ENCODE data around the gene LCLAT1. TPM values are rescaled to one million over a fixed set of nuclear protein-coding genes. Genes with fewer than 3 reads are reported as not detected.

LCLAT1 gene
- total RNA-seq, 1 donor from 2014 or later = 16.5 TPM

DNA sequence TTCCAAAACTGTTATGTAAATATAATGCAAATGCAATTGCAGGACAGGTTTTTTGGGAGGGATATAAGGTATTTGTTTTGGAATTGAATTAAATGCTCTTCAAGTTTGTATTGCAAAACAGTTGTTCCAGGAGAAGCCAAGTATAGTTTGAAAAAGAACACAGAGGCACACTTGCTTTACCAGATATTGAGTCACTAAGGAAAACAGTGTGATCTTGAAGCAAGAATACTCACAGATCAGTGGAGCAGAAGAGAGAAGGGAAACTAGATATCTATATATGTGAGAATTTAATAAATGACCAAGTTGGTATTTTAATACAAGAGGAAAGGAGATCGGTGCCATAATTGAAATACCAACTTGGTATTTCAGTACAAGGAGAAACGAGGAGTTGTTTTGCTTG, 181.3 kb downstream of the LCLAT1 start:
- ATAC-seq (peak; percentile 36), DNase-seq (no peak)
- Histone ChIP-seq H3K36me3 (no peaks in the 10 kb centered on the region), H3K9me3 (no peaks in the 10 kb centered on the region), H3K27me3 (no peaks in the 10 kb centered on the region), H3K4me3 (no peak overlapping the region), H3K27ac (no peak overlapping the region), H3K4me1 (no peaks in the 10 kb centered on the region)
- TF ChIP-seq, protein P1, sequence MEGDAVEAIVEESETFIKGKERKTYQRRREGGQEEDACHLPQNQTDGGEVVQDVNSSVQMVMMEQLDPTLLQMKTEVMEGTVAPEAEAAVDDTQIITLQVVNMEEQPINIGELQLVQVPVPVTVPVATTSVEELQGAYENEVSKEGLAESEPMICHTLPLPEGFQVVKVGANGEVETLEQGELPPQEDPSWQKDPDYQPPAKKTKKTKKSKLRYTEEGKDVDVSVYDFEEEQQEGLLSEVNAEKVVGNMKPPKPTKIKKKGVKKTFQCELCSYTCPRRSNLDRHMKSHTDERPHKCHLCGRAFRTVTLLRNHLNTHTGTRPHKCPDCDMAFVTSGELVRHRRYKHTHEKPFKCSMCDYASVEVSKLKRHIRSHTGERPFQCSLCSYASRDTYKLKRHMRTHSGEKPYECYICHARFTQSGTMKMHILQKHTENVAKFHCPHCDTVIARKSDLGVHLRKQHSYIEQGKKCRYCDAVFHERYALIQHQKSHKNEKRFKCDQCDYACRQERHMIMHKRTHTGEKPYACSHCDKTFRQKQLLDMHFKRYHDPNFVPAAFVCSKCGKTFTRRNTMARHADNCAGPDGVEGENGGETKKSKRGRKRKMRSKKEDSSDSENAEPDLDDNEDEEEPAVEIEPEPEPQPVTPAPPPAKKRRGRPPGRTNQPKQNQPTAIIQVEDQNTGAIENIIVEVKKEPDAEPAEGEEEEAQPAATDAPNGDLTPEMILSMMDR (IDR thresholded peaks at IDR 0.05) = no peak
- intact Hi-C loops (cut with DNase I) = no loop called here

DNA sequence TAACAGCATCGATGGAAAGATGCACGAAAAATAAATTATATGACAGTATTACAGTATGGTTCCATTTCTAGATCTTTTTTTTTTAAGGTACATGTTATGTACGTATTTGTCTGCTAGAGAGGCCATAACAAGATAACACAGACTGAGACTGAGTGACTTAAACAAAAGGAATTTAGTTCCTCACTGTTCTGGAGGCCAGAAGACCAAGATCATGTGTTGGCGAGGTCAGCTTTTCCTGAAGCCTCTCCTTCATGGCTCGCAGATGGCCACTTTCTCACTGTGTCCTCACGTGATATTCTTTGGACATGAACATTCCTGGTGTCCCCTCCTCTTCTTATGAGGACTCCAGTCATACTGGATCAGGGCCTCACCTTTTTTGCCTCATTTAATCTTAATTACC, 182.8 kb downstream of the LCLAT1 start:
- H3K4me3 ChIP-seq = no peak overlapping the region
- ATAC-seq (no peak), DNase-seq (no peak)
- H3K4me1 ChIP-seq = no peaks in the 10 kb centered on the region
- H3K27me3 ChIP-seq = no peaks in the 10 kb centered on the region
- H3K27ac ChIP-seq = no peak overlapping the region
- TF ChIP-seq, protein P1 (IDR thresholded peaks at IDR 0.05) = no peak
- H3K36me3 ChIP-seq = no peaks in the 10 kb centered on the region
- intact Hi-C loops (cut with DNase I) = no loop called here
- H3K9me3 ChIP-seq = no peaks in the 10 kb centered on the region

DNA sequence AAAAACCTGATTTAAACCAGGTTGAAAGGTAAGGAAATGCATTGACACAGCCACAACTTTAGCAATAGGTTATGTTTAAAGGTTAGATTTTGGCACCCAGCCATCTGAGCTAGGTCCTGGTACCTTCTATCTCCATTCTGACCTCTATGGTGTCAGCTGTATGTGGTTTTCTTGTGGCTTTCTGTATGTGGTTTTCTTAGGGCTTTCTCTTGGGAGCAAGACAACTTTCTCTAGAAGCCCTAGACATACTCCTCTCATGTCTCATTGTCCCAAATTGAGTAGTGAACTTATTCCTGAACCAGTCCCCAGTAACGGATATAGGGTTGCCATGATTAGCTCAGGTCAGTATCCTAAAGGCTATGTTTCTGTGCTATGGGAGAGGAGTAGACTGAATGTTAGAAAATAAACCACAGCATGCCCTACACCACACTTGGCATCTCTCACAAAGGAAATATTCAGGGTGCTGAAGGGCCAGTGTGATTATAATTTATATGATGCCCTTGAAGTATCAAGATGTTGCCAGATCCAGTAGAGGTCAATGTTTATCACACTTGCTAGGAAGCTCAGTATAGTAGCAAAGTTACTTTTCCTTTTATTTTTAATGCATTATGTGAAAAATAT, 184.1 kb downstream of the LCLAT1 start:
- Histone ChIP-seq H3K27me3 (no peaks in the 10 kb centered on the region), H3K36me3 (no peaks in the 10 kb centered on the region), H3K9me3 (no peaks in the 10 kb centered on the region), H3K27ac (no peak overlapping the region), H3K4me1 (no peaks in the 10 kb centered on the region), H3K4me3 (no peak overlapping the region)
- DNase-seq (no peak), ATAC-seq (no peak)
- intact Hi-C loops (cut with DNase I) = no loop called here
- TF ChIP-seq, protein P1 (IDR thresholded peaks at IDR 0.05) = no peak

DNA sequence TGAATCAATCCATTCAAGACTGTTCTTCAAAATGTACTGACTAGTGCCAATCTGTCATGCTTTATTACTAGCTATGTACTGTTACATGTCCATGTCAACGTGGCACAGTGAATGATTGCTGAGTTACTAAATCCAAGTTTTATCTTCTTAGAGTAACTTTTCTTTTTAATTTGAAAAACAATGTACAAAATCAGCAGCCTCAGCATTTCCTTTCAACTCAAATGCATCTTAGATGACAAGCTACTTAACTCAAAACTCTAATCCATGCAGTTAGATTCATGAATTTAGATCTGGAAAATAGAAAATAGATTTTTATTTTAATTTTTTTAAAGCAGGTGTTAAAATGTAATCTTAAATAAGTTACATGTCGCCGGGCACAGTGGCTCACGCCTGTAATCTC, 186.0 kb downstream of the LCLAT1 start:
- DNase-seq = no peak
- Histone ChIP-seq H3K4me1 (no peaks in the 10 kb centered on the region), H3K36me3 (no peaks in the 10 kb centered on the region), H3K27me3 (no peaks in the 10 kb centered on the region), H3K4me3 (no peak overlapping the region), H3K9me3 (no peaks in the 10 kb centered on the region), H3K27ac (no peak overlapping the region)
- intact Hi-C loops (cut with DNase I) = no loop called here
- no peak for ATAC-seq
- TF ChIP-seq, protein P1 (IDR thresholded peaks at IDR 0.05) = no peak

DNA sequence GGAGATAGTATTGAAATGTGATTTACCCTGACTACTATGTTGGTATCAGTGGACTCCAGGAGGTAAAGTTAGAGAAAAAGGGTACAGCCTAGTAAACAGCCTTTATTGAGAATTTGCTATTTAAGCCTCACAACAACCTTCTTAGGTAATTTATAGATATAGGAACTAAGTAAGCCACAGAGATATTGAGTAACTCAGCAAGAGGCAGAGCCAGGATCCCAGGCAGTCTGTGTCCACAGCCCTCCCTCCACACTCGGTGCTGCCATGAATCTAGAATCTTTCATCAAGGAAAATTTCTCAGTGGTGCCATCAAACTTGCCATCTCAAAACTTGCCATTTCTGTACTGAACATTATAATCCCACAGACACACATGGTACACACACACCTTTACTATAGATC, 189.3 kb downstream of the LCLAT1 start:
- no peak for DNase-seq
- H3K27ac ChIP-seq = no peak overlapping the region
- intact Hi-C loops (cut with DNase I) = no loop called here
- no peaks in the 10 kb centered on the region for H3K4me1 ChIP-seq
- TF ChIP-seq, protein P1 (IDR thresholded peaks at IDR 0.05) = no peak
- peaks cover 12% of the 10 kb centered on the region for H3K36me3 ChIP-seq
- ATAC-seq = peak; percentile 47
- H3K9me3 ChIP-seq = no peaks in the 10 kb centered on the region
- H3K4me3 ChIP-seq = no peak overlapping the region
- no peaks in the 10 kb centered on the region for H3K27me3 ChIP-seq

DNA sequence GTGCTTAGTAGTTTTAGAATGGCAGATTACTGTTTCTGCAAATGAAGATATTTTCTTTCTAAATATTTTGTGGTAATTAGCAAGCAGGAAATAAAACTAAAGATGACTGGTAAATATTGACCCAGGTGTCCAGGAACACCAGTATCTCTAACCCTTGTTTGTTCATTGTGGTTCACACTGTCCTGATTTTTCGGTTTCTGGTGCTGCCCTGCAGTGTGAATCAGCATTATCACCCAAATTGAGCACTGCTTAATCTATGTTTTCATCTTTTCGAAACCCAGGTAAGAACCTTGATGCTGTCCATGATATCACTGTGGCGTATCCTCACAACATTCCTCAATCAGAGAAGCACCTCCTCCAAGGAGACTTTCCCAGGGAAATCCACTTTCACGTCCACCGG, 192.8 kb downstream of the LCLAT1 start:
- Histone ChIP-seq H3K27ac (no peak overlapping the region), H3K27me3 (no peaks in the 10 kb centered on the region)

More for the DNA sequence above, 192.8 kb downstream of the LCLAT1 start:
- Histone ChIP-seq H3K36me3 (peaks cover 12% of the 10 kb centered on the region), H3K9me3 (no peaks in the 10 kb centered on the region), H3K4me3 (no peak overlapping the region), H3K4me1 (no peaks in the 10 kb centered on the region)
- DNase-seq (no peak), ATAC-seq (no peak)
- TF ChIP-seq, protein P1 (IDR thresholded peaks at IDR 0.05) = no peak
- intact Hi-C loops (cut with DNase I) = no loop called here

All from upper lobe of right lung (tissue), 1 donor.